GM21717 (cell line): ENCODE data around the gene ATP2B2.

Experiments used
- ATAC-seq: cut with Tn5 transposase; IDR thresholded peaks from one replicate; pipeline ENCODE4 v1.9.1; 2021; ENCODE audit warnings: mild to moderate bottlenecking, moderate library complexity; ENCODE audit not compliant: unreplicated experiment

Gene ATP2B2

DNA sequence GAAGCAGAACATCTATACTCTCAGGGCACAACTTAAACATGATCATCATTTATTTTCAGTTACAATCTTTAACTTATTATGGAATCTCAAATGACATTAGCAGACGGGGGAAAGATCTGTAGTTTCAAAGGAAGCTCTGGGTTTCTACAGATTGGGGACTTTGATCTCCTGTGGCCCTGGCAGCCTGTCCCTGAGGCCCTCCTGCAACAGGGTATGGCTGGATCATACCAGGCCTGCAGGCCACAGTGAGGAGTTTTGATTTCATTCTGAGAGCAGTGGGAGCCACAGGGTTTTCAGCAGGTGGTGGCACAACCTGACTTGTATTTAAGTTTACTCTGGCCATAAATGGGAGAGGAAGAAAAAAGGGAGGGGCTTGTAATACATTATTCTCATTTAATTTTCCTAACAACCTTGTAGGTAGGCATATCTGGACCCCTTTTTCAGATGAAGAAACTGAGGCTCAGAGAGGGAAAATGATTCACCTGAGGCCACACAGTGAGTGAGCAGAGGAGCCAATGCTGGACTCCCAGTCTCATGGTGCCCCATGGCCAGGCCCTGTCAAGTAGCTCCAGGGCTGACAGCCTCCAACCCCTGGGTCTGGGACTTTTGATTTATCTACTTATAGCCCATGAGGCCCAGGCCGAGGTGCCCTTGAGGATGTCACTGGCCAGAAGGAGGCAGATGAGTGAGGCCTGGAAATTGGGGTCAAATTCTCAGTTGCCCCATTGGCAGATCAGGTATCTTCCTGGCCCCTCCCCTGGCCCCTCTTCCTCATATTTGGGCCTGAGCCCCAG, 71.0 kb downstream of the ATP2B2 start:
- no peak for ATAC-seq

GRCh38 chr3:10432931-10433330, 72.5 kb downstream of the ATP2B2 start:
- ATAC-seq, result no peak

DNA sequence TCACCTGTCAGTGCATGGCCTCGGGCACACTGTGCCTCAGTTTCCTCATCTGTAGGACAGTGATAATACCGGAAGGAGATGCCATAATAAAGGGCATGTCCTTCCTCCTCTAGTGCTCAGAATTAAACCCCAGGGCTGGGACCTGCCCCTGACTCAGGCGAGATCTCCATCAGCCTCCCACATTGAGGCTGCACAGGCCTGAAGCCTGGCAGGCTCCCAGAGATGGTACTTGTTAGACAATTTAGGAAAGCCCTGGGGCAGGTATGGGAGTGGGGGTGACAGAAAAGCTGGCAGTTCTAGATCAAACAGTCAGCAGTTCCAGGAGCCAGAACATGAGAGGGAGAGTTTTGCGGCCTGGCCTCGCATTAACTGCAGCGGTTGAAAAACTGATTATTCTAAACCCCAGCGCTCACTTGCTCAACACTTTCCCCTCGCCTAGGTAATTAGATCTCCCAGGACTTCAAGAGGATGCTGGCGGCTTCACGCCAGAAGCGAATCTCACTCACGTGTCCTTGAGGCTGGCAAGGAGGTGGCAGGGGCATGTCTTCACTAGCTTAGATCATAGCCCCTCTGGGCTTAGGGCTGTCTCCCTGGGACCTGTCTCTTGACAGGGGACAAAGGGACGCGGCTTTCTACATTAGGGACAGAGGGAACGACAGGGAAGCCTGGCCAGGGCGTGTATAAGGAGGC, 73.1 kb downstream of the ATP2B2 start:
- ATAC-seq, result no peak

- ATAC-seq, result no peak
Observed at GRCh38 chr3:10430805-10431204, 74.6 kb downstream of the ATP2B2 start.

GRCh38 chr3:10428406-10429091, 76.8 kb downstream of the ATP2B2 start:
- no peak for ATAC-seq

DNA sequence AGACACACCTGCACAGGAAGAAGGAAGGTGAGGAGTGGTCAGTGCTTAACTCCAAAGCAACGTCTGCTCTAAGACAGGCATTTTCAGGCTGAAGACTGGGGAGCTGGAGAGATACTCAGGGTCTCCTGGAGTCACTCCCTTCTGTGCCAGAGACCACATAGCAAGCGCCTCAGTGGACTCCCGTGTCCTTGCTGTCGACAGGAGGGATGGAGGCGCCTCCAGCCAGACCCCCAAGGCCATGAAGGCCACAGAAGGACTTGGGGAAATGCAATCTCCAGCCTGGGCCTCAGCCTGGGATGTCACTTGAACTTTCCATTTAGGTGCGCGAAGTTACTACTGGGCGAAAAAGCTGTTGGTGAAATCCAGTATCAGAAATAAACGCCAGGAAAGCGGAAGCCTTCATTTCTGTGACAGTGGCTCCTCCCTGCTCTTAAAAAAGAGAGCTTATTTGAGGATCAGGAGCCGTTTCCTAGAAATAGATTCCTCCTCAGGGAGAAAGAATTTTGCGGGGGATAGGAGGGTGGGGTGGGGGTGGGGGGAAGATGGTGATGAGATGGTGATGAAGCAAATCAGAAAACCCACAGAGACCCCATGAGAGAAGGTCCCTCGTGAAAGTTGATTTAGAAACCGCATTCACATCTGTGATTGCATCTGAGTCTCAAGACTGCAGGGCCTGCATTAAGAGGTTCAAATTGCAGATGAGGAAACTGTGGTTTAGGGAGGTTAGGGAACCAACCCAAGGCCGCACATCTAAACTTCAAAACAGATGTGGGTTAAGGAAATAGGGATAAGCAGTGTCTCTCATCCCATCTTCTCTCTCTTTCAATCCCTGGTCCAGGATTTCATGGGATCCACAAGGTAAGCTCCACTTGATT, 78.8 kb downstream of the ATP2B2 start:
- ATAC-seq, result no peak

- ATAC-seq, result no peak
Observed at GRCh38 chr3:10423171-10423882, 82.1 kb downstream of the ATP2B2 start.

DNA sequence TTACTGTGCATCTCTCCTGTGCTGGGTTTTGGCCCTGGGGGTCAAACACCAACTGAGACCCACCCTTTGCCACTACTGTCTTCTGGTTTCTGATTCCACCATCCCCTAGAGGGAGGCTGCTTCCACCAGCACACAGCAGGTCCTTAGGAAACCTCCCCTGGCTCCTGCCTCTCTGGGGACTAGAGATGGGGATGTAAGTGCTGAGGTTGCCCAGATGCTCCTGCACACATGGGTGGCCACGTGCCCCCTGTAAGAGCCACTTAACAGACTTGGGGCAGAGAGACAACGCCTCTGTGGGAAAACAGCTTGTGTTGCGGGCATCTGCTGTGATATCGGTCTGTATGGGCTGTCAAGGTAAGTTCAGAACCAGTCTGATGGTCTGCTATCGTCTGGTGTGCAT, 83.4 kb downstream of the ATP2B2 start:
- no peak for ATAC-seq

GRCh38 chr3:10420745-10421475, 84.5 kb downstream of the ATP2B2 start:
- no peak for ATAC-seq

GRCh38 chr3:10419637-10420232, 85.7 kb downstream of the ATP2B2 start:
- ATAC-seq, result no peak

GRCh38 chr3:10417847-10418246, 87.5 kb downstream of the ATP2B2 start:
- ATAC-seq, result no peak

DNA sequence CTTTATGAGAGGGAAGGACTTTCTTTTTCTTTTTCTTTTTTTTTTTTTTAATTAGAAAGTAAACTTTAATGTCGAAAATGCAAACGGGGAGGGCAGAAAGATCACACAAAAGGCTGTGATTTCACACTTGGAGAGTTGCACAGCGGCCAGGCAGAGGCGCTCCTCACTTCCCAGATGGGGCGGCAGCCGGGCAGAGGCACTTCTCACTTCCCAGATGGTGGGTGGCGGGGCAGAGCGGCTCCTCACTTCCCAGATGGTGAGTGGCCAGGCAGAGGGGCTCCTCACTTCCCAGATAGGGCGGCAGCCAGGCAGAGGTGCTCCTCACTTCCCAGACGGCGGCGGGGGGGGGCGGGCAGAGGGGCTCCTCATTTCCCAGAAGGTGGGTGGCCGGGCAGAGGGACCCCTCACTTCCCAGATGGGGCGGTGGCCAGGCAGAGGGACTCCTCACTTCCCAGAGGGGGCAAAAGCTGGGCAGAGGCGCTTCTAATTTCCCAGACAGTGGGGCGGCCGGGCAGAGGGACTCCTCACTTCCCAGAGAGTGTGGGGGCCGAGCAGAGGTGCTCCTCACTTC, 88.6 kb downstream of the ATP2B2 start:
- no peak for ATAC-seq

DNA sequence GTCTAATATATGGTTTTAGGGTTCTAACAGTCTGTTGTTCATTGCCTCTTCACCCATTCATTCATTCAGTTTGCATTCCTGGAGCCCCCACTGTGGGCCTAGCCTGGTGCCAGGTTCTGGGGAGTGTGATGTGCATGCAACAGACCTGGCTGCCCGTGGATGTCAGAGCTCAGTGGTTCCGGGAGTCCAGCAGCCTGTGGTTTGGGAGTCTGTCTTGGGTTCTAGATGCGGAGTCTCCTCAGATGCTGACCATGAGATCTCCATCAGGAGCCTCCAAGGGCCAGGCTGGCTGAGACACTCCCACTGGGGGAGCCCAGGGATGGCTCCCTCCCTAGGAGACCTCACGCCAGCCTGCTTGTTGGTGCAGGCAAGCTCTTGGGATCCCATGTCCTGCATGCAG, 92.3 kb downstream of the ATP2B2 start:
- no peak for ATAC-seq

GRCh38 chr3:10411598-10412332, 93.6 kb downstream of the ATP2B2 start:
- ATAC-seq, result no peak

- ATAC-seq, result no peak
Observed at GRCh38 chr3:10410383-10411002, 94.9 kb downstream of the ATP2B2 start.

DNA sequence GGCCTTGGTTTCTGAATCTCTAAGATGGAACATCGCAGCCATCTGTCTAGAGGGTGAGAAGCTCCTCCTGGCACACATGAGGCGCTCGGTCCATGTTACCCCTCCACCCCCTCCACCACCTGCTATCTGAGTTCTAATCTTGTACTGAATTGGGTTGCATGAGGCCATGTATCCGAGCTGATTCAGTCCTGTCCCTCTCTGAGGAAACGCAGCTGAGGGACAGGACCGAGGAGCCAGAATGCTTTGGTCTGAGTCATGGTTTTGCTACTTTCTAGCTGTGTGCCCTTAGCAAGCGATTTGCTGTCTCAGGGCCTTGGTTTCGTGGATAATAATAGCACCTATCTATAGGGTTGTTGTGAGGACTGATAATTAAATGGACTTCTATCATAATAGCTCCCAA, 96.7 kb downstream of the ATP2B2 start:
- ATAC-seq, result no peak

GRCh38 chr3:10407361-10407760, 98.0 kb downstream of the ATP2B2 start:
- ATAC-seq, result no peak

- ATAC-seq, result no peak
Observed at GRCh38 chr3:10406414-10406813, 99.0 kb downstream of the ATP2B2 start.
